ENCODE data around the gene SLX4IP. TPM values are rescaled to one million over a fixed set of nuclear protein-coding genes. Genes with fewer than 3 reads are reported as not detected.
A peak's percentile ranks its signal among the peaks of the same experiment; 100 is the strongest.

Gene SLX4IP
- total RNA-seq, 2 donors from 2014 or later, result 7.0 to 8.2 TPM

DNA sequence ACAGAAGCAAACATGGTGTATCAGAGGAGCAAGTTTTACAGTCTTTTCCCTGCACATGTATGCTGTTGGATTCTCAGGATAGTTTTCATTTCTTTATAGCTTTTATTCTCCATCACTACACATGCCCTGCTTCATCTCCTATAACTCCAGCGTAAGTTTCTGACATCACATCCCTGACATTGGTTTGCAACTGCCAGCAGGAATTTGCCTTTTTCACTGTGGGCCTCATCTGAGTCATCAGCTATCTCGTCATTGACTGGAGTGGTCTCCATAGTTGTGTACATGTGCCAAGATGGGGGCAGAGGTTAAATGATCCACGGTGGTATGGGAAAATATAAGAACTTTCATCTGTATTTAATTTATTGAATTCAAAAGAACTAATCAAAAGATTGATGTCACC, 96.7 kb downstream of the SLX4IP start:
- intact Hi-C loops (cut with DNase I), result no loop called here
- TF ChIP-seq POLR2AphosphoS5 (IDR thresholded peaks at IDR 0.05) (no peak), POLR2A (IDR thresholded peaks at IDR 0.05) (no peak)
- TF ChIP-seq, protein P1, sequence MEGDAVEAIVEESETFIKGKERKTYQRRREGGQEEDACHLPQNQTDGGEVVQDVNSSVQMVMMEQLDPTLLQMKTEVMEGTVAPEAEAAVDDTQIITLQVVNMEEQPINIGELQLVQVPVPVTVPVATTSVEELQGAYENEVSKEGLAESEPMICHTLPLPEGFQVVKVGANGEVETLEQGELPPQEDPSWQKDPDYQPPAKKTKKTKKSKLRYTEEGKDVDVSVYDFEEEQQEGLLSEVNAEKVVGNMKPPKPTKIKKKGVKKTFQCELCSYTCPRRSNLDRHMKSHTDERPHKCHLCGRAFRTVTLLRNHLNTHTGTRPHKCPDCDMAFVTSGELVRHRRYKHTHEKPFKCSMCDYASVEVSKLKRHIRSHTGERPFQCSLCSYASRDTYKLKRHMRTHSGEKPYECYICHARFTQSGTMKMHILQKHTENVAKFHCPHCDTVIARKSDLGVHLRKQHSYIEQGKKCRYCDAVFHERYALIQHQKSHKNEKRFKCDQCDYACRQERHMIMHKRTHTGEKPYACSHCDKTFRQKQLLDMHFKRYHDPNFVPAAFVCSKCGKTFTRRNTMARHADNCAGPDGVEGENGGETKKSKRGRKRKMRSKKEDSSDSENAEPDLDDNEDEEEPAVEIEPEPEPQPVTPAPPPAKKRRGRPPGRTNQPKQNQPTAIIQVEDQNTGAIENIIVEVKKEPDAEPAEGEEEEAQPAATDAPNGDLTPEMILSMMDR (IDR thresholded peaks at IDR 0.05), result no peak
- H3K4me1 ChIP-seq (replicated peaks), result no peaks in the 10 kb centered on the region
- 89% methylated on average over 3 of the region's 3 CpGs for WGBS
- no peaks in the 10 kb centered on the region for H3K9me3 ChIP-seq
- H3K36me3 ChIP-seq, result no peaks in the 10 kb centered on the region
- no peak for DNase-seq (ENCODE audit: low spot score)
- no peak overlapping the region for H3K27ac ChIP-seq
- H3K4me3 ChIP-seq, result no peak overlapping the region
- H3K27me3 ChIP-seq (replicated peaks; ENCODE audit: insufficient read depth), result no peaks in the 10 kb centered on the region

GRCh38 chr20:10532361-10532760, 97.3 kb downstream of the SLX4IP start:
- Histone ChIP-seq H3K27me3 (replicated peaks; ENCODE audit: insufficient read depth) (no peaks in the 10 kb centered on the region), H3K27ac (no peak overlapping the region), H3K9me3 (no peaks in the 10 kb centered on the region), H3K4me1 (replicated peaks) (no peaks in the 10 kb centered on the region), H3K36me3 (no peaks in the 10 kb centered on the region), H3K4me3 (no peak overlapping the region)
- TF ChIP-seq POLR2AphosphoS5 (IDR thresholded peaks at IDR 0.05) (no peak), POLR2A (IDR thresholded peaks at IDR 0.05) (no peak)
- TF ChIP-seq, protein P1 (IDR thresholded peaks at IDR 0.05), result no peak
- no peak for DNase-seq (ENCODE audit: low spot score)
- WGBS, result 88% methylated on average over 3 of the region's 3 CpGs
- intact Hi-C loops (cut with DNase I), result no loop called here

- Histone ChIP-seq H3K4me3 (no peak overlapping the region), H3K27ac (no peak overlapping the region), H3K36me3 (no peaks in the 10 kb centered on the region), H3K27me3 (replicated peaks; ENCODE audit: insufficient read depth) (no peaks in the 10 kb centered on the region), H3K4me1 (replicated peaks) (no peaks in the 10 kb centered on the region), H3K9me3 (no peaks in the 10 kb centered on the region)
- TF ChIP-seq POLR2A (IDR thresholded peaks at IDR 0.05), result no peak
- peak; percentile 77 for TF ChIP-seq POLR2AphosphoS5 (IDR thresholded peaks at IDR 0.05)
- TF ChIP-seq, protein P1 (IDR thresholded peaks at IDR 0.05), result peak in 3 of 4 experiments; percentile 17 to 57 (median 47)
- intact Hi-C loops (cut with DNase I), result no loop called here
- DNase-seq (ENCODE audit: low spot score), result peak; percentile 79
- 8% methylated on average over 4 of the region's 4 CpGs for WGBS
Observed at GRCh38 chr20:10536531-10536930, 101.4 kb downstream of the SLX4IP start.

- DNase-seq (ENCODE audit: low spot score), result no peak
- Histone ChIP-seq H3K9me3 (no peaks in the 10 kb centered on the region), H3K27me3 (replicated peaks; ENCODE audit: insufficient read depth) (no peaks in the 10 kb centered on the region), H3K4me1 (replicated peaks) (no peaks in the 10 kb centered on the region), H3K4me3 (no peak overlapping the region), H3K27ac (no peak overlapping the region), H3K36me3 (no peaks in the 10 kb centered on the region)
- WGBS, result 87% methylated on average over 2 of the region's 2 CpGs
- intact Hi-C loops (cut with DNase I), result no loop called here
- TF ChIP-seq POLR2AphosphoS5 (IDR thresholded peaks at IDR 0.05) (no peak), POLR2A (IDR thresholded peaks at IDR 0.05) (no peak)
- TF ChIP-seq, protein P1 (IDR thresholded peaks at IDR 0.05), result no peak
Observed at GRCh38 chr20:10537850-10538480, 102.9 kb downstream of the SLX4IP start.

GRCh38 chr20:10538768-10539167, 103.7 kb downstream of the SLX4IP start:
- Histone ChIP-seq H3K9me3 (no peaks in the 10 kb centered on the region), H3K4me3 (no peak overlapping the region), H3K27ac (no peak overlapping the region), H3K27me3 (replicated peaks; ENCODE audit: insufficient read depth) (no peaks in the 10 kb centered on the region), H3K4me1 (replicated peaks) (no peaks in the 10 kb centered on the region), H3K36me3 (no peaks in the 10 kb centered on the region)
- TF ChIP-seq, protein P1 (IDR thresholded peaks at IDR 0.05), result no peak
- TF ChIP-seq POLR2A (IDR thresholded peaks at IDR 0.05), result no peak
- TF ChIP-seq POLR2AphosphoS5 (IDR thresholded peaks at IDR 0.05), result no peak
- DNase-seq (ENCODE audit: low spot score), result no peak
- 0% methylated on average over 1 of the region's 1 CpG for WGBS
- intact Hi-C loops (cut with DNase I), result no loop called here

Measured in prostate gland (tissue), 2 donors.